HG02885 (cell line): Measurements from ENCODE around the gene CDCA8.
"Not testable (repeated sequence)": the region's sequence is repeated elsewhere in the genome, so short reads cannot be mapped to it uniquely, and the experiment has no call there.

Source experiments
- ATAC-seq: cut with Tn5 transposase; IDR thresholded peaks from one replicate; pipeline ENCODE4 v1.9.1; 2021; ENCODE audit warnings: mild to moderate bottlenecking; ENCODE audit not compliant: unreplicated experiment, poor library complexity

CDCA8 gene

DNA sequence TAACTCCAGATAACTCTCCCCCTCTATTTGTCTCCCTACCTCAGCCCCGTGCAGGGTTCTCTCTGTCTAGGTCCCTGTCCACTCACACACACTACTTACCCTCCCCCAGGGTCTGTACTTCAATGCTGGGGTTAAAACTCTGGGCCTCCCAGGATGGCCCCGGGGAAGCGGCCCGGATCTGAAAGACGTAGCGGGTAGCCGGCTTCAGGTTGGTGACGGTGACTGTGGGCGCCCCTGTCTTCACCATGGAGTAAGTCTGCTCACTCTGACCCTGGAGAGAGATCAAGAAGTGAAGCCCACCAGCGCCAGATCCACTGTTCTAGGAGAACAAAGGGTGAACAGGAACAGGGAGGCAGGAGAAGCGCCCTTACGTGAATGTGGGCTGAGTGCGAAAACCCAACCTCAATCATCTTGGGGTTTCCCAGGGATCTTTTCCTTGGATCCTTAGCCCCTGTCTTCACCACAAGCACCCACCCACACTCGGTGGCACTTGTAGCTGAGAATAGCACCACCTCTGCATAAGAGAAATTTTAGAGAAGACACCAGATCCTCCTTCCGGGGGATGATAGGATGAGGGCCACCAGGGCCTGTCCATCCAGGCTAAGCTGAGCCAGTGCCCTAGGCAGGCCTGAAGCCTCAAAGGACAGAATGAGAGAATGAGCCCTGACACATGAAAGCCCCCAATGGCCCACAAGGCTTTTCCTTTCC lies 39.1 kb downstream of the CDCA8 start:
- ATAC-seq: no peak

DNA sequence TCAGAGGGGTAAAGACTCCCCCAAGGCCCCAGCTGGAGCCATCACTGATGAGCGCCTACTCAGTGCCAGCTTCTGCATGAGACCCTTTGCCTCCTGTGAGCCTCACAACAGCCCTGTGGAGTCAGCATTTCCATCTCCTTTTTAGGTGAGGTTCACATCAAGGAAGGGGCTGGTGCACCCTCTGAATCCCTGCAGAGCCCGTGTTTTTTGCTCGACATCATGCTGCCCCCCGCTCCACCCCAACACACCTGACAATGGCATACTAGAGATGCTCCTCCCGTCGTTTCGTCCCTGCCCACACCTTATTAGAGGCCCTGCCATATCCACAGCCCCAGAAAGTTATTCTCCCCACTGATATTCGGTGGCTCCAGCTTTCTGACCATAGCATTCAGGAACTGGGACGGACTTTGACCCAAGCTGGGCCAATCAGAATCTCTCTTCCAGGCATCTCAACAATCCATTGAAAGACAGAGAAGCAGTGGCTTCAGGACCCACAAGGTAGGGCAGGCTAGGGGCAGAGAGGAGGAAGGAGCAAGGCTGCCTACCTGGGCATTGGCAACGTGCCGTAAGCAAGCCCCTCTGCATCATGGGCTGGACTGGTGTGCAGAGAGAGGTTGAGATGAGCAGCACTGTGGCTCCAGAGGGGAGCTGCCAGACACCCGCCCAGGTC lies 39.9 kb downstream of the CDCA8 start:
- ATAC-seq: no peak

DNA sequence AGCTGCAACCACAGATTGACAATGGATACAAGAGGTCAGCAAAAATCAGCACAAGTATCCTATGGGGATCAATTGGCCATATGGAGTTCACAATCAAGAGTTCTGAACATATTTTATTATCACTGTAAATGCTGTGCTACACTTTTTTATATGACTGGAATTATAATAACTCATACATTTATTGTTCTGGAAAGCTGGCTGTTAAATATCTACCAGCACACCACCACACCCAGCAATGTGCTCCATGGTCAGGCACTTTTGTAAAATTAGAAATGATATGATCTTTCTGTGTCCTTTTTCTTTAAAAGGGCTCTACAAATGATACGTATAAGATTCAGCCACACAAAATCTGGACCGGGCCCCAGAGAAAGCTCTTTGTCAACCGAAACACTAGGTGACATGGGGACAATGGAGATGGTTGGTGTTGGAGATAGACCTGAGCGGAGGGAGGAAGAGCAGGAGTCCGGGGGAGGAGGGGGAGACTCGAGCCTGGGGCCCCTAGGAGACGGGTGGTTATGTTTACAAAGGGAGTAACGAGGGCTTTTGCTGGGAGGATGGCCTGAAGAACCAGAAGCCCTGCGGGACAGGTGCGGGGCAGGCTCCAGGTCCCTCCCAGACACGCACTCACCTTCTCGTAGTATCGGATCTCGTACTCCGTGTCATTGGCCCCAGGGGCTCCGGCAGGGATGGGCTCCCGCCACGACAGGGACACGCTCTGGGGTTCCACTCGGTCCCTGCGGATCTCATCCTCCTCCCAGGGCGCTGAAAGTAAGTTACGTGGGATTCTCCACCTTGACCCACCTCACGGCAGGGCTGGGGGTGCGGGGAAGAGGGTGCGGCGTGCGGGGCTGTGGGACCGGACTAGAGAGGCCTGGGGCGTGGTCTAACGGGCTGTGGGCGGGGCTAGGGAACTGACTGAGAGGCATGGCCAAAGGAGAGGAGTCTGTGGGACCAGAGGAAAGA lies 42.6 kb downstream of the CDCA8 start:
- no peak for ATAC-seq

GRCh38 chr1:37737975-37738374 lies 45.7 kb downstream of the CDCA8 start:
- ATAC-seq: not testable (repeated sequence)

GRCh38 chr1:37738619-37739018 lies 46.3 kb downstream of the CDCA8 start:
- ATAC-seq: not testable (repeated sequence)

DNA sequence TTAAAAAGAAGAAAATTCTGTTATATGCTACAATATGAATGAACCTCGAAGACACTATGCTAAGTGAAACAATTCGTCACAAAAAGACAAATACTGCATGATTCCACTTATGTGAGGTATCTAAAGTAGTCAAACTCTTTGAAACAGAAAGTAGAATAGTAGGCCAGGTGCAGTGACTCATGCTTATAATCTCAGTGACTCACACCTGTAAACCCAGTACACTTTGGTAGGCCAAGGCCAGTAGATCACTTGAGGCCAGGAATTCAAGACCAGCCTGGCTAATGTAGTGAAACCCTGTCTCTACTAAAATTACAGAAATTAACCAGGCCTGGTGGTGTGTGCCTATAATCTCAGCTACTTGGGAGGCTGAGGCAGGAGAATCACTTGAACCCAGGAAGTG lies 46.9 kb downstream of the CDCA8 start:
- no peak for ATAC-seq

- ATAC-seq: no peak
These were observed 48.8 kb downstream of the CDCA8 start for GRCh38 chr1:37741130-37741529.

- no peak for ATAC-seq
These were observed 49.3 kb downstream of the CDCA8 start for GRCh38 chr1:37741662-37742061.

DNA sequence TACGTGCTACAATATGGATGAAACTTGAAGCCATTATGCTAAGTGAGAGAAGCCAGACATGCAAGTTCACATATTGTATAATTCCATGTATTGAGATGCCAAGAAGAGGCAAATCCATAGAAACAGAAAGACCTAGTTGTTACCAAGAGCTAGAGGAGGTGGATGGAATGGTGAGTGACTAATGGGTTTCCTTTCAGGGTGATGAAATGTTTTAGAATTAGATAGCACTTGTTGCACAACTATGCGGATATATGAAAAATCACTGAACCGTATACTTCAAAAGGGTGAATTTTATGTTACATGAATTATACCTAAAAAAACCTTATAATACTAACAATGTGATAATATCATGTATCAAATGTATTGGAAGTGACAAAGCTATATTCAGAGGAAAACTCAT lies 54.5 kb downstream of the CDCA8 start:
- no peak for ATAC-seq

DNA sequence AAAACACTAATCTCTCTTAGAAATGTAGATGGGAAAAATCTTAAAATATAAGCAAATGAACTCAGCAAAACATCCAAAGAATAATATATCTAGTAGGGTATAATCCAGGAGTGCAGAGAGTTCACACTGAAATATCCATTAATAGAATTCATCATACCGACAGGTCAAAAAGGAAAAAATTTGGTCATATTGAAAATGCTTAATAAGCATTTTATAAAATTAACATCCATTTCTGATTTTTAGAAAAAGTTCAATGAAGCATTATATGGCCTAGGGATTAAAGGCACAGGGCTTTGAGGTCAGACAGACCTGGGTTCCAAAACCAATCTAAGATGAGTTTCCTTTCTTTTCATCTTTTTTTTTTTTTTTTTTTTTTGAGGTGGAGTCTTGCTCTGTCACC lies 56.2 kb downstream of the CDCA8 start:
- no peak for ATAC-seq

- ATAC-seq: no peak
These were observed 59.9 kb downstream of the CDCA8 start for GRCh38 chr1:37752213-37752582.

GRCh38 chr1:37752583-37753471 lies 60.5 kb downstream of the CDCA8 start:
- ATAC-seq: no peak

DNA sequence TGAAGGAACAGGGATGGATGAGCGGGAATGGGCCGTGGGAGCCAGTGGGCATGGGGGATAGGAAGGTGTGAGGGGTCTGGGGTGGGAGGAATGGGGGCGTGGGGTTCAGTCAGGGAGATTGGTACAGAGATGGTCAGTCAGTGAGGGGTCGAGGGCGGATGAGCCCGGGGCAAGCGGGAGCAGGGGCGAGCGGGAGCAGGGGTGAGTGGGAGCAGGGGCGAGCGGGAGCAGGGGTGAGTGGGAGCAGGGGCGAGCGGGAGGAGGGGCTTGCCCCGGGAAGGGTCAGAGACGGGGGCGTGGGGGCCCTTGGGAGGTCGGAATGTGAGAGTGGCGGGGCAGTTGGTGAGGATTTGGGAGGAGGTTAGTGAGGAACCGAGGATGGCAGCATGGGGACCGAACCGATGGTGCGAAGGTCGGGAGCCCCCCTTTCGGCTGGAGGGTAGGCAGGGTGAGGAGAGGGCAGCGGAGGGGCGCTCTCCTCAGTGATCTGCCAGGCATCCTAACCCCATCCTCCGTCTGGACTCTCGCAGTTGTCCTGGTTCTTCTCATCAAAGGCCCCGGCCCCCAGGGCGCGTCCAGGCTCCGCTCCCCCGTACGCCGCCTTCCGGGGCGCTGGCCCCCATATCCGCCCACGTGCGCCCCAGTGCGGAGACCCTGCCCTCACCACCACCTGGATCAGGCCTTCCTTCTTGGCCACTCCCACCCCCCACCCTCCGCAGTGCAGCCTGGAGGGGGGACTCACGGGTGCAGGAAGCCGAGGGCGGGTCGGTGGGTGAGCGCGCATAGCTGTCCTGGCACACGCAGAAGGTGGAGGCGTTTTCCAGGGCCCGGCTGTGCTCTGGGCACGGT lies 61.4 kb downstream of the CDCA8 start:
- ATAC-seq: no peak

- ATAC-seq: no peak
These were observed 63.0 kb downstream of the CDCA8 start for GRCh38 chr1:37755290-37755689.

DNA sequence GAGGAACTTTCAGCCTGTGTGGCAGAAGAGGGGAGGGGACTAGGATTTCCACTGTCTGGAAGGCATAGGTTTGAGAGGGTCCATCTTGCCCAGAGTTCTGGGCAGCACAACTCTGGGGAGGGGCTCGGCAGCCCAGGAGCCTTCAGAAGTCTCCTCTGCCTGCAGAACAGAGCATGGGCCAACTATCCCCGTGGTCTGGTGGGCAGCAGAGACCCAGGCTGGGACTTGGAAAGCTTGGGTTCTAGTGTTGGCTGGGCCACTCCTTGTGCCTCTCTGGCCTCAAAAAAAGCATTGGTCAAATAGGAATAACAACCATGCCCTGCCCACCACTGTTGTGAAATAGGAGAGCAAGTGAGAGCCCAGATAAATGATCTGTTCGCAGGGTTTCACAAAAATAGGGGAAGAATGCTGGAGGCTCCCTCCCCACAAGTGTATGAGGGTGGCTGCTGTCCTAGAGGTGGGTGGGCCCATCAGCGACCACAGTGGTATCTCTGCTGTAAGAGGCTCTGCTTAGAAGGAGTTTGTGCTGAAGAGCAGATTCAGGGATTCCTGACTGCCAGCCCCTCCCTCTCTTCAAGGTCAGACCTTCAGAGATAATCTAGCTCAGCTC lies 63.7 kb downstream of the CDCA8 start:
- no peak for ATAC-seq
